OCI-LY1 (cell line): ENCODE results near the gene LNX1.

Experiments
- CTCF ChIP-seq: fragments of 200-600 bp; sonication (generic), shearing (Covaris generic); IDR thresholded peaks from 2 replicates; pipeline ENCODE4 v1.5.1; 2017; ENCODE audit warnings: mild to moderate bottlenecking, antibody characterized with exemption, low read length, moderate library complexity, mixed read lengths
- EZH2 ChIP-seq: fragments of 200-600 bp; sonication (generic), shearing (Covaris generic); IDR thresholded peaks from 2 replicates; pipeline ENCODE4 v1.8.0; 2017; ENCODE audit warnings: borderline replicate concordance, mixed run types, mild to moderate bottlenecking, antibody characterized with exemption, low read length, moderate library complexity, mixed read lengths

GRCh38 chr4:53613428-53613827 is 22.1 kb upstream of the LNX1 start:
- no peak for TF ChIP-seq EZH2
- TF ChIP-seq CTCF: no peak
